ENCODE data around the gene C11orf86.
"Not testable (repeated sequence)": the region's sequence is repeated elsewhere in the genome, so short reads cannot be mapped to it uniquely, and the experiment has no call there.

C11orf86 gene

GRCh38 chr11:66985508-66986177 lies 10.5 kb downstream of the C11orf86 start:
- H3K4me1 ChIP-seq (ENCODE audit: low read length) = 0 out of 2 replicates have a peak, but pooled peaks cover 4% of the 10 kb centered on the region
- no peaks in the 10 kb centered on the region for H3K9me3 ChIP-seq (ENCODE audit: insufficient read depth, low read length)
- no peak for TF ChIP-seq CTCF (IDR thresholded peaks at IDR 0.05; ENCODE audit: low read depth, low read length)
- no peak for TF ChIP-seq EZH2phosphoT487 (IDR thresholded peaks at IDR 0.05; ENCODE audit: low read depth)
- no peaks in the 10 kb centered on the region for H4K20me1 ChIP-seq (ENCODE audit: insufficient read depth, low read length)
- no peak overlapping the region for H3K9ac ChIP-seq (ENCODE audit: low read length)
- no peak overlapping the region for H2AFZ ChIP-seq (ENCODE audit: low read depth, low read length)
- no peak overlapping the region for H3K4me2 ChIP-seq (ENCODE audit: low read length)
- peaks cover 17% of the 10 kb centered on the region for H3K27me3 ChIP-seq (ENCODE audit: low read depth, low read length)
- no peaks in the 10 kb centered on the region for H3K79me2 ChIP-seq (ENCODE audit: low read length)
- no peak overlapping the region for H3K27ac ChIP-seq (ENCODE audit: low read length)
- no peaks in the 10 kb centered on the region for H3K36me3 ChIP-seq (replicated peaks; ENCODE audit: low read depth, low read length)
- no peak overlapping the region for H3K4me3 ChIP-seq (ENCODE audit: low read length)

- H3K4me2 ChIP-seq (ENCODE audit: low read length) = no peak overlapping the region
Measured at GRCh38 chr11:66986178-66986545, 11.1 kb downstream of the C11orf86 start.

GRCh38 chr11:66987158-66987620 lies 12.1 kb downstream of the C11orf86 start:
- Histone ChIP-seq H4K20me1 (ENCODE audit: insufficient read depth, low read length) (no peaks in the 10 kb centered on the region), H3K79me2 (ENCODE audit: low read length) (no peaks in the 10 kb centered on the region), H3K27me3 (ENCODE audit: low read depth, low read length) (peaks cover 19% of the 10 kb centered on the region), H3K4me3 (ENCODE audit: low read length) (no peak overlapping the region), H2AFZ (ENCODE audit: low read depth, low read length) (no peak overlapping the region), H3K36me3 (replicated peaks; ENCODE audit: low read depth, low read length) (no peaks in the 10 kb centered on the region), H3K4me1 (ENCODE audit: low read length) (0 out of 2 replicates have a peak, but pooled peaks cover under 1% of the 10 kb centered on the region), H3K9ac (ENCODE audit: low read length) (no peak overlapping the region), H3K9me3 (ENCODE audit: insufficient read depth, low read length) (no peaks in the 10 kb centered on the region), H3K4me2 (ENCODE audit: low read length) (no peak overlapping the region), H3K27ac (ENCODE audit: low read length) (no peak overlapping the region)
- no peak for TF ChIP-seq CTCF (IDR thresholded peaks at IDR 0.05; ENCODE audit: low read depth, low read length)
- TF ChIP-seq EZH2phosphoT487 (IDR thresholded peaks at IDR 0.05; ENCODE audit: low read depth) = no peak

More at GRCh38 chr11:66986178-66986545, 11.1 kb downstream of the C11orf86 start:
- H3K4me3 ChIP-seq (ENCODE audit: low read length) = no peak overlapping the region
- H3K79me2 ChIP-seq (ENCODE audit: low read length) = no peaks in the 10 kb centered on the region
- H3K36me3 ChIP-seq (replicated peaks; ENCODE audit: low read depth, low read length) = no peaks in the 10 kb centered on the region
- H3K27ac ChIP-seq (ENCODE audit: low read length) = no peak overlapping the region
- no peak for TF ChIP-seq EZH2phosphoT487 (IDR thresholded peaks at IDR 0.05; ENCODE audit: low read depth)
- TF ChIP-seq CTCF (IDR thresholded peaks at IDR 0.05; ENCODE audit: low read depth, low read length) = no peak
- no peak overlapping the region for H3K9ac ChIP-seq (ENCODE audit: low read length)
- H3K9me3 ChIP-seq (ENCODE audit: insufficient read depth, low read length) = no peaks in the 10 kb centered on the region
- no peaks in the 10 kb centered on the region for H4K20me1 ChIP-seq (ENCODE audit: insufficient read depth, low read length)
- 0 out of 2 replicates have a peak, but pooled peaks cover 4% of the 10 kb centered on the region for H3K4me1 ChIP-seq (ENCODE audit: low read length)
- no peak overlapping the region for H2AFZ ChIP-seq (ENCODE audit: low read depth, low read length)
- H3K27me3 ChIP-seq (ENCODE audit: low read depth, low read length) = peaks cover 17% of the 10 kb centered on the region

- Histone ChIP-seq H3K4me1 (ENCODE audit: low read length) (no peaks in the 10 kb centered on the region), H3K4me2 (ENCODE audit: low read length) (no peak overlapping the region), H3K36me3 (replicated peaks; ENCODE audit: low read depth, low read length) (no peaks in the 10 kb centered on the region), H3K9ac (ENCODE audit: low read length) (no peak overlapping the region), H3K79me2 (ENCODE audit: low read length) (no peaks in the 10 kb centered on the region), H3K4me3 (ENCODE audit: low read length) (no peak overlapping the region), H4K20me1 (ENCODE audit: insufficient read depth, low read length) (no peaks in the 10 kb centered on the region), H2AFZ (ENCODE audit: low read depth, low read length) (no peak overlapping the region), H3K9me3 (ENCODE audit: insufficient read depth, low read length) (no peaks in the 10 kb centered on the region), H3K27me3 (ENCODE audit: low read depth, low read length) (peaks cover 19% of the 10 kb centered on the region), H3K27ac (ENCODE audit: low read length) (no peak overlapping the region)
- no peak for TF ChIP-seq EZH2phosphoT487 (IDR thresholded peaks at IDR 0.05; ENCODE audit: low read depth)
- no peak for TF ChIP-seq CTCF (IDR thresholded peaks at IDR 0.05; ENCODE audit: low read depth, low read length)
Measured at GRCh38 chr11:66987924-66988637, 13.0 kb downstream of the C11orf86 start.

GRCh38 chr11:66988741-66989140 lies 13.6 kb downstream of the C11orf86 start:
- H3K4me2 ChIP-seq (ENCODE audit: low read length); H3K4me1 ChIP-seq (ENCODE audit: low read length); H3K9me3 ChIP-seq (ENCODE audit: insufficient read depth, low read length); H3K9ac ChIP-seq (ENCODE audit: low read length); H3K36me3 ChIP-seq (replicated peaks; ENCODE audit: low read depth, low read length); H3K79me2 ChIP-seq (ENCODE audit: low read length); H2AFZ ChIP-seq (ENCODE audit: low read depth, low read length); H4K20me1 ChIP-seq (ENCODE audit: insufficient read depth, low read length); H3K4me3 ChIP-seq (ENCODE audit: low read length); H3K27ac ChIP-seq (ENCODE audit: low read length): not testable (repeated sequence)
- peaks cover 22% of the 10 kb centered on the region for H3K27me3 ChIP-seq (ENCODE audit: low read depth, low read length)

- H3K79me2 ChIP-seq (ENCODE audit: low read length); H3K9ac ChIP-seq (ENCODE audit: low read length); H4K20me1 ChIP-seq (ENCODE audit: insufficient read depth, low read length); H3K4me2 ChIP-seq (ENCODE audit: low read length); H3K36me3 ChIP-seq (replicated peaks; ENCODE audit: low read depth, low read length); H2AFZ ChIP-seq (ENCODE audit: low read depth, low read length); H3K4me3 ChIP-seq (ENCODE audit: low read length); H3K9me3 ChIP-seq (ENCODE audit: insufficient read depth, low read length); H3K27ac ChIP-seq (ENCODE audit: low read length); H3K4me1 ChIP-seq (ENCODE audit: low read length): not testable (repeated sequence)
- peaks cover 20% of the 10 kb centered on the region for H3K27me3 ChIP-seq (ENCODE audit: low read depth, low read length)
Measured at GRCh38 chr11:66989360-66989759, 14.3 kb downstream of the C11orf86 start.

All from OCI-LY3 (cell line).